ENCODE measurements around the gene UBE2F. TPM values are rescaled to one million over a fixed set of nuclear protein-coding genes. Genes with fewer than 3 reads are reported as not detected.

UBE2F gene
- total and polyA plus RNA-seq, 9 of the 15 experiments (the other 6 are each of a cell fraction or from before 2014, with no cell fraction given) = 18.1 to 88.1 (median 53.0) TPM

GRCh38 chr2:237962432-237963084 lies 4.3 kb upstream of the UBE2F start (continued):
- TF ChIP-seq PRDM10 (IDR thresholded peaks at IDR 0.05; ENCODE audit: partially characterized antibody) = no peak
- no peak for TF ChIP-seq ZNF79 (CRISPR knock-in tag; IDR thresholded peaks at IDR 0.05; ENCODE audit: low read depth)
- TF ChIP-seq ARID3A (IDR thresholded peaks at IDR 0.05; ENCODE audit: borderline replicate concordance, low read depth, low read length) = no peak
- TF ChIP-seq CREB5 (CRISPR knock-in tag; IDR thresholded peaks at IDR 0.05) = no peak
- no peak for TF ChIP-seq ERF (CRISPR knock-in tag; IDR thresholded peaks at IDR 0.05)
- no peak for TF ChIP-seq ARID1B (IDR thresholded peaks at IDR 0.05)

Data from K562 (cell line).